Activated T-helper 17 cell treated with anti-CD3 and anti-CD28 coated beads, Interleukin-2, amount 50 U/mL, for 72 hours (primary cell): Measurements from ENCODE around the gene HRK. TPM values are rescaled to one million over a fixed set of nuclear protein-coding genes. Genes with fewer than 3 reads are reported as not detected.
"Not testable (repeated sequence)": the region's sequence is repeated elsewhere in the genome, so short reads cannot be mapped to it uniquely, and the experiment has no call there.

Experiments
- ATAC-seq: fragments of 150-1000 bp; cut with Tn5 transposase; replicated peaks from 2 replicates; pipeline ENCODE4 v1.10.0; 2021; ENCODE audit warnings: mild to moderate bottlenecking, moderate library complexity
- H3K27ac Mint-ChIP-seq: one replicate; pipeline ENCODE4 v1.8.0; 2022; ENCODE audit warnings: mixed read lengths
- H3K27me3 Mint-ChIP-seq: one replicate; pipeline ENCODE4 v1.8.0; 2022; ENCODE audit warnings: mixed read lengths
- H3K36me3 Mint-ChIP-seq: one replicate; pipeline ENCODE4 v1.8.0; 2022; ENCODE audit warnings: low read depth, mild to moderate bottlenecking, mixed read lengths
- H3K4me1 Mint-ChIP-seq: one replicate; pipeline ENCODE4 v1.8.0; 2022; ENCODE audit warnings: mixed read lengths
- H3K4me3 Mint-ChIP-seq: one replicate; pipeline ENCODE4 v1.8.0; 2022; ENCODE audit warnings: mild to moderate bottlenecking, mixed read lengths
- H3K9me3 Mint-ChIP-seq: one replicate; pipeline ENCODE4 v1.8.0; 2022; ENCODE audit warnings: mixed read lengths
- total RNA-seq, 2 donors: library from RNA; stranded (reverse); gene quantifications; one replicate each; pipeline ENCODE4 v1.2.3, GENCODE V29; 2022

Gene HRK
- total RNA-seq, 2 donors from 2014 or later, result not detected

- no peaks in the 10 kb centered on the region for H3K36me3 Mint-ChIP-seq
- no peaks in the 10 kb centered on the region for H3K9me3 Mint-ChIP-seq
- no peaks in the 10 kb centered on the region for H3K27me3 Mint-ChIP-seq
- no peaks in the 10 kb centered on the region for H3K4me1 Mint-ChIP-seq
- ATAC-seq, result no peak
- no peak overlapping the region for H3K4me3 Mint-ChIP-seq
- no peak overlapping the region for H3K27ac Mint-ChIP-seq
Measured at GRCh38 chr12:116833474-116833873, 47.8 kb downstream of the HRK start.

GRCh38 chr12:116832353-116832752 lies 48.9 kb downstream of the HRK start:
- Mint-ChIP-seq H3K4me3 (no peak overlapping the region), H3K4me1 (no peaks in the 10 kb centered on the region), H3K27me3 (no peaks in the 10 kb centered on the region), H3K9me3 (no peaks in the 10 kb centered on the region), H3K27ac (no peak overlapping the region), H3K36me3 (no peaks in the 10 kb centered on the region)
- ATAC-seq, result no peak

- Mint-ChIP-seq H3K27ac (no peak overlapping the region), H3K4me1 (no peaks in the 10 kb centered on the region), H3K27me3 (no peaks in the 10 kb centered on the region), H3K4me3 (no peak overlapping the region), H3K9me3 (no peaks in the 10 kb centered on the region), H3K36me3 (no peaks in the 10 kb centered on the region)
- no peak for ATAC-seq
Measured at GRCh38 chr12:116827432-116827831, 53.8 kb downstream of the HRK start.

DNA sequence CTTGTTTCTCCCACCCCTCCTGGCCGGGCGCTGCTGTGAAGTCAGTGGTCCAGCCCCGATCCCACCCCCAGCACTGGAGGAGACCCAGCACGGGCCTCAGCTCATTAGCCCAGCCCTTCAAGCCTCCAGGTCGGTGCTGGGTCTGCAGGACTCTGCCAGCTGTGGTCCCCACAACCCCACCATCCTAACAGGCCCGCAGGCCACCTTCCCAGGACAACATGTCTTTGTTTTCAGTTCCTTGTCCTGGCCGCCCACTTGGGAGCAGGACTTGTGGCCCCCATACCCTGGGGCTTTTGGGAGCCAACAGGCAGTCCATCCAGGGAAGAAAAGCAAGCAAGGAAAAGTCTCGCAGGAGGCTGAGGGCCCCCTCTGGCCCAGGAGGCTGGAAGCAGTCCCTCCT lies 60.0 kb downstream of the HRK start:
- Mint-ChIP-seq H3K9me3 (no peaks in the 10 kb centered on the region), H3K4me1 (peaks cover 12% of the 10 kb centered on the region), H3K36me3 (no peaks in the 10 kb centered on the region), H3K27ac (peak overlapping the region; percentile 93), H3K4me3 (peak overlapping the region; percentile 90), H3K27me3 (no peaks in the 10 kb centered on the region)
- ATAC-seq, result no peak

DNA sequence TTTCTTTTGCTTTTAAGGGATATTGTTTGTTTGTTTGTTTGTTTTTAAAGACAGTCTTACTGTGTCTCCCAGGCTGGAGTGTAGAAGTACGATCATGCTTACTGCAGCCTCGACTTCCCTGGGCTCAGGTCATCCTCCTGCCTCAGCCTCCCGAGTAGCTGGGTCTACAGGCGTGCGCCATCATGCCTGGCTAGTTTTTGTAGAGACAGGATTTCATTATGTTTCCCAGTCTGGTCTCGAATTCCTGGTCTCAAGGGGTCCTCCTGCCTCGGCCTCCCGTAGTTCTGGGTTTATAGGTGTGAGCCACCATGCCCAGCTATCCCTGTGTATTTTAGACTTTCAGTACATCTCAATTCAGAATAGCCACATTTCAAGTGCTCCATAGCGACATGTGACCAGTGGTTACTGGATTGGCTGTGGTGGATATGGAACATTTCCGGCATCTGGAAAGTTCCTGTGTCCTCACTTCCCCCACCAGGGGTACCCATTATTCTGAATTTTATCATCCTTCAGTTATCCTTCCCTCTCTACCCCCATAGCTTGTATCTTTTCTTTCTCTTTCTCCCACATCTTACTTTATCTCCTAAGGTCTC lies 61.1 kb downstream of the HRK start:
- Mint-ChIP-seq H3K27me3 (no peaks in the 10 kb centered on the region), H3K4me1 (peaks cover 12% of the 10 kb centered on the region), H3K4me3 (peak overlapping the region; percentile 90), H3K27ac (peak overlapping the region; percentile 93), H3K36me3 (no peaks in the 10 kb centered on the region), H3K9me3 (no peaks in the 10 kb centered on the region)
- ATAC-seq, result no peak

DNA sequence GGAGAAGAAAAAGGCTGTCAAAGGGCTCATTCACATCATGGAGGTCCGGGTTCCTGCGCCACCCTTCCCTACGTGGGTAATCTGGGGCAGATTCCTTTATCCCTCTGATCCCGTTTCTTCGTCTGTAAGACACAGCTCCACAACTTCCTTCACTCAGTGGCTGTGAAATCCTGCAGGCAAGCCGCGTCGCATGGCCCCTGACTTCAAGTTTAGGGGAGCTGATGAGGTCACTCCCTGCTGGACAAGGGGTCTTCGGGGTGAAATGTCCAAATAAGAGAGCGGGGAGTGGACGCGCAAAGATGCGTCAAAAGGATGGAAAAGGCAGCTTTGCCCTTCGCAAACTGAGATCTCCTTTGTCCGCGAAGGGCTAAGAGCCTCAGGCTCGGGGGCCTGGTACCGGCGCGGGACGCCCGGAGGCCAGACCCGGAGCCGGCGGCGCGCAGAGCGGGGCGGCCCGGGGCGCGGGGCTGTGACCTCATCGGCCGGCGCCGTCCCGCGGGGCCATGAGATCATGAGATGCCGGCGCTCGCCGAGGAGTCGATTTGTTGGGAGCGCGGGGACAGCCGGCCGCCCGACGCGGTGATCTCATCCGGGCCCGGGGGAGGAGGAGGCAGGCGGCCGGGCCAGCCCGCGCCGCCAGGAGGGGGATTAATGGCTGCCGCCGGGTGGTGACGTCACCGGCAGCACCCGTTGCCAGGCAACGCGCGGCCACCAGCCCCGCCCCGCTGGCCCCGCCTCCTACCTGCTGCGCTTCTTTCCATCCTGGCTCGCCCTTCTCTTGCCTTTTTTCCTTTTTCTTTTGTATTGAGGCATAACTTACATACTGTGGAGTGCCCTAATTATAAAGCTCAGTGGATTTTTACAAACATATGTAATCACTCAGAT lies 62.1 kb downstream of the HRK start:
- H3K4me1 Mint-ChIP-seq, result peaks cover 12% of the 10 kb centered on the region
- H3K36me3 Mint-ChIP-seq, result no peaks in the 10 kb centered on the region
- peak overlapping the region; percentile 90 for H3K4me3 Mint-ChIP-seq
- no peaks in the 10 kb centered on the region for H3K9me3 Mint-ChIP-seq
- ATAC-seq, result peak; percentile 98
- no peaks in the 10 kb centered on the region for H3K27me3 Mint-ChIP-seq
- H3K27ac Mint-ChIP-seq, result peak overlapping the region; percentile 93

DNA sequence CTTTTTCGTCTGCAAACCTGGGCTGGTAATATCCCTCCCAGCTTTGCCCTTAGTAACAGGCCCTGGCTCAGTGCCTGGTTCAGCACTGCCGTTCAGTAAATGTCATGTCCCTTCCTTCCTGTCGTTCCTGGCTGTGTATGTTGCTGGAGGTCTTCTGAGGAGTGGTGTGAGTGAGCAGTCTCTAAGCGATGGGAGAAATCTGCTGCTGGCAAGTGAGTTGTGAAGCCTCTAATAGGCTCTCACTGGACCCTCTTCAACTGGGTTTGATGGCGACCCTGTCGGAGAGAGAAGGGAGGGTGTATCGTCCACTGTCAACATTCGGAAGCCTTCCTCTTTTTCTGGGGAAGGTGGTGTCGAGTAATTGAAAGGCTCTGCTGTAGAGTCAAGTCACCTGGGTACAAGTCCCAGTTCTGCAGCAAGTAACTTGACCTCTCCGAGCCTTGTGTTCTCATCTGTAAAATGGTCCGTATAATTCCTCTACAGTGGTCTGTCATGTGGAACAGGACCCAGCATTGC lies 62.8 kb downstream of the HRK start:
- H3K4me1 Mint-ChIP-seq, result peaks cover 12% of the 10 kb centered on the region
- H3K27me3 Mint-ChIP-seq, result no peaks in the 10 kb centered on the region
- H3K9me3 Mint-ChIP-seq, result no peaks in the 10 kb centered on the region
- H3K27ac Mint-ChIP-seq, result peak overlapping the region; percentile 93
- peak overlapping the region; percentile 90 for H3K4me3 Mint-ChIP-seq
- ATAC-seq, result no peak
- no peaks in the 10 kb centered on the region for H3K36me3 Mint-ChIP-seq

- not testable (repeated sequence) for H3K4me1 Mint-ChIP-seq, H3K36me3 Mint-ChIP-seq, H3K27me3 Mint-ChIP-seq, H3K4me3 Mint-ChIP-seq, H3K27ac Mint-ChIP-seq, ATAC-seq, H3K9me3 Mint-ChIP-seq
Measured at GRCh38 chr12:116814766-116815165, 66.5 kb downstream of the HRK start.

DNA sequence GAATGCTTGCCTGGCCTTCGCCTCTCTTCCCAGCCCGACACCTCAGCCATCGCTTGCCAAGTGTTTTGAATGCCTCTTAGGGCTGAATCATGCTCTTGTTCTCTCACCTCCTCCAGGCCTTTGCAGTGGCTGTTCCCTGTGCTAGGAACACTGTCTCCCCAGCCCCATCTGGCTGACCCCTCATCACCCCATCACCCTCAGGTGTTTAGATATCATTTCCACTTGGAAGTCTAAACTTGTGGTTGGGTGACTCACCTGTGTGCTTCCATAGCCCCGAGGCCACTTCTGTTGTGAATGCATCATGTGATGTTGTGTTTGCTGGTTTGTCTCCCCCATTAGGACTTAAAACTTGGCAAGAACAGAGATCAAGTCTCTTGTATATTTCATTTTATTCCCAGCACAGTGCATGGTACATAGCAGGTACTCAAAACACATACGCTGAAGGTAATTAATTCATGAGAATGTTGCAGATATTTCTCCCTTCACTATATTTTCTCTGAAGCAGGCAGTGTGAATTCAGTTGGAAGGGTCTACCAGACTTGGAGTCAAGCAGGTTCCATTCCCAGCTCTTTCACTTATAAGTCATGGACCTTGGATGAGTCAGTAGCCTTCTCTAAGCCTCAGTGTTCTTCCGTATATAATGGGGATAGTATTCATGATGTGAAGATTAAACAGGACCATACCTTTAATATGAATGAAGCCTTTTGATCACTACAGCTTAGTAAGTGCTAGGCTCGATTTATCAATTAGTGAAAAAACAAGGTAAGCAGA lies 67.8 kb downstream of the HRK start:
- Mint-ChIP-seq H3K4me3 (no peak overlapping the region), H3K27ac (no peak overlapping the region), H3K9me3 (no peaks in the 10 kb centered on the region), H3K27me3 (no peaks in the 10 kb centered on the region), H3K4me1 (peaks cover 5% of the 10 kb centered on the region), H3K36me3 (no peaks in the 10 kb centered on the region)
- ATAC-seq, result no peak

DNA sequence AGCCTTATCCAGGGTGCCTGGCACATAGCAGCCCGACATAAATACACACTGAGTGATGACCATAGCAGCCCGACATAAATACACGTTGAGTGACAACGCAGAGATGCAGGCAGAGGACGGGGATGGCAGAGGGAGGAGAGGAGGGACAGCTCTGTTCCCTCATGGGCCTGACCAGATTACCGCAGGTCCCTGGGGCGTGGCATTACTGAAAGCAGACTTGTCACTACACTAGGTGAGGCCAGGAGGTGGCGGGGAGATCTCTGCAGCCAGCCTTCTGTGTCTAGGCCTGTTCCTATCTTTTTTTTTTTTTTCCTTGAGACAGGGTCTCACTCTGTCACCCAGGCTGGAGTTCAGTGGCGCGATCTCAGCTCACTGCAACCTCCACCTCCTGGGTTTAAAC lies 69.0 kb downstream of the HRK start:
- ATAC-seq, result no peak
- Mint-ChIP-seq H3K27me3 (no peaks in the 10 kb centered on the region), H3K4me3 (no peak overlapping the region), H3K9me3 (no peaks in the 10 kb centered on the region), H3K4me1 (no peaks in the 10 kb centered on the region), H3K27ac (no peak overlapping the region), H3K36me3 (no peaks in the 10 kb centered on the region)

DNA sequence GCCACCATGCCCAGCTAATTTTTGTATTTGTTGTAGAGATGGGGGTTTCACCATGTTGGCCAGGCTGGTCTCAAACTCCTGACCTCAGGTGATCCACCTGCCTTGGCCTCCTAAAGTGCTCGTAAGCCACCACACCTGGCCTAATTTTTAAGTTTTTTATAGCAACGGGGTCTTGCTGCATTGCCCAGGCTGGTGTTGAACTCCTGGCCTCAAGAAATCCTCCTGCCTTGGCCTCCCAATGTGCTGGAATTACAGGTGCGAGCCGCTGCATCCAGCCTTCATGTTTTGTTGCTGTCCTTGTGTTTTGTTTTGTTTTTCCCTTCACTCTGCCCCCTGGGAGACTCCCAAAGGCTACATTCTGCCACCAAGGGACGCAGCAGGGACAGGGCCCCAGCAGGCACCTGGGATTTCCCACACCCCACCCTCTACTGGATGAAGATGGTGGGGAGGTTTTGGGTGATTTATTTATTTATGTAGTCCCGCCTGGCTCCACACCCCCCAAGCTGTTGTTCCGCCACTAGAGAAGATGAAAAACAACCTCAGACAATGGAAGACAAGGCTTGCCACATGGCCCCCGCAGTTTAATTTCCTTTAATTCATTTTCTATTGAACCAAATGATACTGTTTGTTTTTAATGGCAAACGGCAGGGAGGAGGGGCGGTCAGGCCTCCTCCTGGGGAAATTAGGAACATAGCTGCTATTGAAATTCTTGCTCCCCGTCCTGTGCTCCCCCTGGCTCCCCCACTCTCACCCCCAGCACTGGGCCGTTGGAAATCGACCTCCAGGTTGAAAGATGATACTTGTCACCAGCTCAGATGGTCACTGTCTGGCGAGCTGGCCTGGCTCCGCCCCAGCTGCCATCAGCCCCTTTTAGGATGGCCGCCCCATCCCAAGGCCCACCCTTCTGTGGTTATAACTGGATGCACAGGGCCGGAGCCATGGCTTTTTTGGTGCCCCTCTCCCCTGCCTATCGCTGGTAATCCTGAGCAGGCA lies 72.8 kb downstream of the HRK start:
- Mint-ChIP-seq H3K4me3 (no peak overlapping the region), H3K27me3 (no peaks in the 10 kb centered on the region), H3K27ac (no peak overlapping the region)

DNA sequence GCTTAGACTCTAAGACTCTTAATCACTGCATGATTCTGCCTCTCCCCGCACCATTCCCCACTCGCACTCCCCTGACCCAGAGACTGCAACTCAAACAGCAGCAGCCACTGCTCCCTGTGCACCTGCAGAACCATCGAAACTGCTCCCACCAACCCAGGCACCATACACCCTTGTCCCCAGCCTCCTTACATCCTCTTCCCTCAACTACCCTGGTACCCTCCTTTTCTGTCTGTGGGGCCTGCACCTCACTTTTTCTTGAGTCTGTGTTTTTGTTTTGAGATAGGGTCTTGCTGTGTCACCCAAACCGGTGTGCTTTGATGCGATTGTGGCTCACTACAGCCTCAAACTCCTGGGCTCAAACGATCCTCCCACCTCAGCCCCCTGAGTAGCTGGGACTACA lies 73.7 kb downstream of the HRK start:
- no peaks in the 10 kb centered on the region for H3K9me3 Mint-ChIP-seq
- no peak for ATAC-seq
- no peak overlapping the region for H3K27ac Mint-ChIP-seq
- H3K4me1 Mint-ChIP-seq, result no peaks in the 10 kb centered on the region
- no peak overlapping the region for H3K4me3 Mint-ChIP-seq
- H3K27me3 Mint-ChIP-seq, result no peaks in the 10 kb centered on the region
- H3K36me3 Mint-ChIP-seq, result no peaks in the 10 kb centered on the region

More for the DNA sequence above, 72.8 kb downstream of the HRK start:
- no peak for ATAC-seq
- H3K9me3 Mint-ChIP-seq, result no peaks in the 10 kb centered on the region
- H3K4me1 Mint-ChIP-seq, result no peaks in the 10 kb centered on the region
- H3K36me3 Mint-ChIP-seq, result no peaks in the 10 kb centered on the region

DNA sequence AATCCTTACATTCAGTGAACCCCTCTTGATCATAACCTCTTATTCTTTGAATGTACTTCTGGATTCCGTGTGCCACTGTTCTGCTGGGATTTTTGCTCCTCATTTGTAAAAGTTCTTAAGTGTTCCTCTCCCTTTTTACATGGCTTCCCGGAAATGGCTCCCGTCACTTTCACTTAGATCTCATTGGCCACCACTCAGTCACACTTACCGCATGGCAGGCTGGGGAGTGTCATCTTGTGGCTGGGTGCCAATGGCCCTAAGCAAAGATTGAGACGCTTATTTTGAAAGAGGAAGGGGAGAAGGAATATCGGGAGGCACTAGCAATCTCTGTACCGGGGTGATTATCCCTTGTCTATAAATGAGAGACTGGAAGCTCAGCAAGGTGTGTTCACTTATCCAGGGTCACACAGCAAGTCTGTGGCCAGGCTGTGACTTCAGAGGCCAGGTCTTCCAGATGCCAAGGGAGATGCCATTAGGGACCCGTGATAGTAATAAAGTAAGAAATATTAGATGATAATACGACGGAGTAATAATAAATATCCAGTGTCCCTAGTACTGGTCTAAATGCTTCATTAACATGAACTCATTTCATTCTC lies 74.3 kb downstream of the HRK start:
- ATAC-seq, result no peak
- Mint-ChIP-seq H3K27ac (no peak overlapping the region), H3K4me1 (no peaks in the 10 kb centered on the region), H3K36me3 (no peaks in the 10 kb centered on the region), H3K27me3 (no peaks in the 10 kb centered on the region), H3K4me3 (no peak overlapping the region), H3K9me3 (no peaks in the 10 kb centered on the region)
